Mucosa of descending colon (tissue), 3 donors: ENCODE data around the gene PRICKLE2. TPM values are rescaled to one million over a fixed set of nuclear protein-coding genes. Genes with fewer than 3 reads are reported as not detected.

Experiments used
- ATAC-seq: fragments of 200-7000 bp; cut with Tn5 transposase; one replicate; pipeline ENCODE4 v1.9.1; 2020; ENCODE audit warnings: mild to moderate bottlenecking, moderate library complexity
- DNase-seq, 3 donors: peaks; one replicate each; pipeline ENCODE4 v3.0.0-alpha.2; 2020
- H3K36me3 ChIP-seq: fragments of 200-600 bp; one replicate; pipeline ENCODE4 v1.8.0; 2021; ENCODE audit warnings: low read depth, mild to moderate bottlenecking
- H3K4me1 ChIP-seq: fragments of 200-600 bp; one replicate; pipeline ENCODE4 v1.8.0; 2021; ENCODE audit warnings: low read depth, mild to moderate bottlenecking
- H3K4me3 ChIP-seq: fragments of 200-600 bp; one replicate; pipeline ENCODE4 v1.8.0; 2021; ENCODE audit warnings: mild to moderate bottlenecking
- H3K9me3 ChIP-seq: fragments of 200-600 bp; one replicate; pipeline ENCODE4 v1.8.0; 2021; ENCODE audit warnings: mild to moderate bottlenecking
- CTCF ChIP-seq: fragments of 200-600 bp; IDR thresholded peaks from one replicate; pipeline ENCODE4 v1.8.0; 2022; ENCODE audit warnings: antibody characterized with exemption, mild to moderate bottlenecking
- intact Hi-C, 2 donors: fragments of 100-400 bp; cut with DNase I in 1 of 2; cut with micrococcal nuclease in 1 of 2; formaldehyde crosslinking; loops; one replicate each; pipeline versions ENCODE4 v1.11.0 to v1.11.1; 2022; cut with DNase I, micrococcal nuclease
- total RNA-seq, 3 donors: library from RNA; stranded (reverse); fragmentation: NEBNext Ultra II Directional in 2 of 3; extraction: Animal tissue kit (Norgen Biotek cat#: 25700) in 2 of 3; gene quantifications; one replicate each; pipeline versions ENCODE4 v1.2.1 to v1.2.4, GENCODE V29; 2021 to 2023
- donor health status: DM: no; HTN: no; CAD: no; lungs with moderate emphysema.
- donor health status: DM: no; HTN: no; CAD: no.
- donor health status: DM: no; HTN: yes; CAD: no.

PRICKLE2 gene
- total RNA-seq, 3 donors from 2014 or later = 4.3 to 66.3 (median 7.0) TPM

DNA sequence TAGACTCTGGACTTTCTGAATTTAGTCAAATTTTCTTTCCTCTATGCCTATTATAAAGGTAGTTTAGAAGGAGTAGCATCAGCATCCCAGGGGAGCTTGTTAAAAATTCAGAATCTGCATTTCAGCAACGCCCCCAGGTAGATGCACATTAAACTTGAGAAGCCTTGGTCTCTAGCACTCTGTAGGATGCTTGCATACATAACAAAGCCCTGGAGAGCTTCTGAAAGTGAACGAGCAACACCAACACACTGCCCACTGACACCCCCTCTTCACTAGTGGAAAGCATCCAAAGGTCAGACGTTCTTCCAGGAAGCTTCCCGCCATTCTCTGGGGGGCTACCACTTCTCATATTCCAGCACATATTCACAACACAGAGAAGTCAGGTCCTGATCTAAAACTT, 6.5 kb downstream of the PRICKLE2 start:
- Histone ChIP-seq H3K4me1 (no peaks in the 10 kb centered on the region), H3K4me3 (no peak overlapping the region), H3K9me3 (no peaks in the 10 kb centered on the region), H3K36me3 (no peaks in the 10 kb centered on the region)
- no peak for TF ChIP-seq CTCF
- no peak for DNase-seq
- intact Hi-C loops = no loop called here
- no peak for ATAC-seq

DNA sequence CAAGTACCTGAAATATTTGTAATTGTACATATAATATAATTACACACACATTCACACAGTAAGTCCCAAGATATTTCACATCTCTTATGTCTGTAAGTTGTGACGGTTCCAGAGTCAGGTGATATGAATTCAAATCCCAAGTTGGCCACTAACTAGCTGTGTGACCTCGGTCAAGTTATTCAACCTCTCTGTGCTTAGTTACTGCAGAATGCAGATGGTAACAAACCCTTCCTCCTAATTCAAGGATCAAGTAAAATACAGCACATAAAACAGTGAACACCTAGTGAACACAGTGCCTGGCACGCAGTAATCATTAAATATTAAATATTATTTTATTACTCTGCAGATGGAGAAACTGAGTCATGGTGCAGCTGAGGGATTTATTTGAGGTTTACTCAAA, 6.9 kb downstream of the PRICKLE2 start:
- ATAC-seq (no peak), DNase-seq (no peak)
- no peaks in the 10 kb centered on the region for H3K4me1 ChIP-seq
- intact Hi-C loops = no loop called here
- no peaks in the 10 kb centered on the region for H3K9me3 ChIP-seq
- H3K4me3 ChIP-seq = no peak overlapping the region
- no peaks in the 10 kb centered on the region for H3K36me3 ChIP-seq
- no peak for TF ChIP-seq CTCF

GRCh38 chr3:64216274-64217147, 8.8 kb downstream of the PRICKLE2 start:
- ATAC-seq = no peak
- no peaks in the 10 kb centered on the region for H3K4me1 ChIP-seq
- intact Hi-C loops = no loop called here
- no peaks in the 10 kb centered on the region for H3K36me3 ChIP-seq
- no peak for DNase-seq
- no peak overlapping the region for H3K4me3 ChIP-seq
- no peak for TF ChIP-seq CTCF
- H3K9me3 ChIP-seq = no peaks in the 10 kb centered on the region

DNA sequence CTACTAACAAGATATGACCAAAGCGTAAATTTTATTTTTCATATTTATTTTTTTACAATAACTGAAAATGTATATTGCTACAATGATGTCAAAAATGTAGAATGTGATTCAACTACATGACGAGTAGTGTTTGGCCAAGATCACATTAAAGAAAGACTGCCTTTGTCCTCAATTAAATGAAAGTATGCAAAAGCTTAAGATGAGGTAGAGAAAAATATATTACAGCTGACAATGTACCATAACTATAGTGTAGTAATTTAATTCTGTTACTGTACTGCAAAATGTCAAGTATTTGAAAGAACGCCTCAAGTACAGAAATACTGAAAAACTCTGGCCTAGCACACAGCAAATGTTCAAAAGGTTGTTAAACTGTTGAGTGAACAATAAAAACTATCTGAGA, 9.7 kb downstream of the PRICKLE2 start:
- intact Hi-C loops = no loop called here
- H3K4me3 ChIP-seq = no peak overlapping the region
- no peaks in the 10 kb centered on the region for H3K4me1 ChIP-seq
- no peaks in the 10 kb centered on the region for H3K9me3 ChIP-seq
- H3K36me3 ChIP-seq = no peaks in the 10 kb centered on the region
- DNase-seq (no peak), ATAC-seq (no peak)
- no peak for TF ChIP-seq CTCF

- H3K36me3 ChIP-seq = no peaks in the 10 kb centered on the region
- H3K9me3 ChIP-seq = no peaks in the 10 kb centered on the region
- intact Hi-C loops = no loop called here
- ATAC-seq (no peak), DNase-seq (no peak)
- no peak for TF ChIP-seq CTCF
- no peak overlapping the region for H3K4me3 ChIP-seq
- no peaks in the 10 kb centered on the region for H3K4me1 ChIP-seq
Measured at GRCh38 chr3:64215103-64215502, 10.2 kb downstream of the PRICKLE2 start.
